Naive thymus-derived CD4-positive, alpha-beta T cell (primary cell): ENCODE data around the gene PRKN. TPM values are rescaled to one million over a fixed set of nuclear protein-coding genes. Genes with fewer than 3 reads are reported as not detected.

Source experiments
- ATAC-seq: fragments of 150-1000 bp; cut with Tn5 transposase; 2 replicates; pipeline ENCODE4 v1.10.0; 2021; ENCODE audit warnings: mild to moderate bottlenecking, moderate library complexity
- CTCF ChIA-PET: fragments of 350-600 bp; sonication (Branson Sonifier 250); formaldehyde crosslinking; loops from one replicate; lab custom pipeline; 2021; ENCODE audit warnings: antibody characterized with exemption; lab: Charles Lee
- POLR2A ChIA-PET: fragments of 350-600 bp; sonication (Branson Sonifier 250); formaldehyde crosslinking; loops from one replicate; lab custom pipeline; 2021; ENCODE audit warnings: antibody characterized with exemption, inconsistent platforms; lab: Charles Lee
- DNase-seq, 9 donors: peaks; one replicate each; pipeline versions ENCODE4 v3.0.0 to v3.0.0-alpha.2; 2020 to 2022; ENCODE audit warnings: mixed read lengths in 1 of 9
- H3K27ac ChIP-seq: one replicate; pipeline ENCODE4 v1.7.0; 2013; ENCODE audit warnings: mild to moderate bottlenecking, low read depth, low read length, moderate library complexity
- H3K27me3 ChIP-seq, 2 donors: one replicate each; pipeline ENCODE4 v1.7.0; 2013; ENCODE audit warnings: low read length in 2 of 2, mild to moderate bottlenecking in 2 of 2, moderate library complexity in 2 of 2; ENCODE audit not compliant: control insufficient read depth in 2 of 2, insufficient read depth in 2 of 2
- H3K36me3 ChIP-seq, 3 experiments: 1 replicate in 2 of 3; 2 replicates in 1 of 3; pipeline ENCODE4 v1.7.0; 2013; ENCODE audit warnings: low read length in 3 of 3, mild to moderate bottlenecking in 3 of 3, moderate library complexity in 1 of 3; ENCODE audit not compliant: insufficient read depth in 3 of 3, control insufficient read depth in 2 of 3
- H3K4me1 ChIP-seq, 2 donors: one replicate each; pipeline ENCODE4 v1.7.0; 2013; ENCODE audit warnings: low read length in 2 of 2, mild to moderate bottlenecking in 2 of 2, moderate library complexity in 1 of 2; ENCODE audit not compliant: control insufficient read depth in 2 of 2, insufficient read depth in 2 of 2
- H3K4me3 ChIP-seq: 2 replicates; pipeline ENCODE4 v1.7.0; 2013; ENCODE audit warnings: mild to moderate bottlenecking, low read length
- H3K9me3 ChIP-seq, 3 experiments: 1 replicate in 2 of 3; 2 replicates in 1 of 3; pipeline ENCODE4 v1.7.0; 2013; ENCODE audit warnings: low read length in 3 of 3; ENCODE audit not compliant: control insufficient read depth in 2 of 3
- H3K27ac Mint-ChIP-seq, 9 donors: one replicate each; pipeline ENCODE4 v1.8.0; 2020 to 2022; ENCODE audit warnings: mixed read lengths in 9 of 9, mild to moderate bottlenecking in 8 of 9, moderate library complexity in 5 of 9, inconsistent platforms in 2 of 9
- H3K27me3 Mint-ChIP-seq, 5 donors: one replicate each; pipeline ENCODE4 v1.8.0; 2021 to 2022; ENCODE audit warnings: mixed read lengths in 5 of 5, mild to moderate bottlenecking in 1 of 5
- H3K36me3 Mint-ChIP-seq, 5 donors: one replicate each; pipeline ENCODE4 v1.8.0; 2020 to 2022; ENCODE audit warnings: mixed read lengths in 5 of 5, mild to moderate bottlenecking in 3 of 5, inconsistent platforms in 1 of 5
- H3K4me1 Mint-ChIP-seq, 7 donors: one replicate each; pipeline ENCODE4 v1.8.0; 2020 to 2022; ENCODE audit warnings: mixed read lengths in 7 of 7, mild to moderate bottlenecking in 3 of 7, inconsistent platforms in 1 of 7
- H3K4me3 Mint-ChIP-seq, 10 donors: one replicate each; pipeline ENCODE4 v1.8.0; 2020 to 2022; ENCODE audit warnings: mild to moderate bottlenecking in 10 of 10, mixed read lengths in 10 of 10, moderate library complexity in 6 of 10, inconsistent platforms in 2 of 10
- H3K9me3 Mint-ChIP-seq, 11 donors: one replicate each; pipeline ENCODE4 v1.8.0; 2020 to 2022; ENCODE audit warnings: mixed read lengths in 11 of 11, mild to moderate bottlenecking in 4 of 11, inconsistent platforms in 1 of 11, moderate library complexity in 1 of 11
- intact Hi-C, 2 donors: fragments of 100-400 bp; cut with micrococcal nuclease; formaldehyde crosslinking; loops; one replicate each; pipeline ENCODE4 v1.15.1; 2023
- polyA plus RNA-seq, 2 donors: library from polyadenylated mRNA; unstranded; fragments of 300-500 nt; fragmentation: Illumina TruSeq; gene quantifications; one replicate each; pipeline ENCODE4 v1.2.3, GENCODE V29; 2021
- total RNA-seq, 6 experiments: library from RNA in 5 of 6; stranded (reverse) in 5 of 6; gene quantifications; 1 replicate in 5 of 6; 2 replicates in 1 of 6; pipeline ENCODE4 v1.2.3 and lab custom pipeline; 2021 to 2026

The PRKN gene
- total and polyA plus RNA-seq, 7 experiments from 2014 or later: 0.44 to 10.3 (median 8.1) TPM

DNA sequence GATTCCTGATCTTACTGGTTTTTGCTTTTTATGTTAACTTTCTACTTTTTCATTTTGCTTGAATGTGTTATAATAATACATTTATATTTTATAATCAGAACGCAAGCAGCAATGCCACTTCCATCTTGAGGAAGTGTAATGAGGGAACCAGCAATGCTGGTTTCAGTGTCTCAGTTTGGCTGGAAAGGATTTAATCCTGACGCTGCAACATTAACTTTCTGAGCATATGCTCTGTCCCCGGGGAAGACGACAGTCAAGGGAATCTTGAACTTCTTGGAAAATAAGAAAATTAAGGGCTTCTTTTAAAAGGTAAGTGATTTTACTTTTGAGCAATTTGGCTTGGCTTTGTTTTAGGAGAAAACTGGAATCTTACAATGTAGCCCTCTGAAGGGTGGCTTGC lies 1248.2 kb downstream of the PRKN start:
- Mint-ChIP-seq H3K27ac (no peak overlapping the region), H3K4me1 (no peaks in the 10 kb centered on the region), H3K27me3 (no peaks in the 10 kb centered on the region), H3K9me3 (peaks cover 0 to 2% (median 0%) of the 10 kb centered on the region in 11 donors), H3K4me3 (no peak overlapping the region), H3K36me3 (peaks cover 0 to 4% (median 0%) of the 10 kb centered on the region in 5 donors)
- Histone ChIP-seq H3K4me1 (no peaks in the 10 kb centered on the region), H3K36me3 (no peaks in the 10 kb centered on the region), H3K9me3 (no peaks in the 10 kb centered on the region), H3K27me3 (no peaks in the 10 kb centered on the region), H3K4me3 (no peak overlapping the region), H3K27ac (no peak overlapping the region)
- CTCF ChIA-PET: no interaction called here
- no peak for ATAC-seq
- intact Hi-C loops: no loop called here
- POLR2A ChIA-PET: no interaction called here
- no peak for DNase-seq

DNA sequence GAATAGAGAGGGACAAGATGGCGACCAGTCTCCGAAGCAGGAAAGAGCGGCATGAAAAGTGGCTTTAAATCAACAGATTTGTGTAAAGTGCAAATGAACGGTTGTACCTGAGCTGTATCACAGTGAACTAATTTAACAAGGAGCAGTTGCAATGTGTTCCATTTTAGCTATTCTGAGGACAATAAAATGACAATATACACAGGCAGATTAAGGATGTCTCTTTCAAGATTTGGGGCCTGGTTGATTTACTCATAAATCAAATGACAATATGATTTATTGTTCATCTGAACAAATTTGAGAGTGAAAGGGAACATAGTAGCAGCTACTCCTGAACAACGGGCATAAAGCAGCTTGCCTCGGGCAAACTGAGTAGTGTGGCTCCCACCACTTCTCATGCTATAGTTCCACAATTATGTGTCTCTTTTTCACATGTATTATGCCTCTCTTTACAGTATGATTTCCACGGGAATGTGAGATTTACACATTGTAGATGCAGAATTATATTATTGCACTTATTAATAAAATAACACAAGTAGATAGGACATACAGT lies 1249.6 kb downstream of the PRKN start:
- no peaks in the 10 kb centered on the region for H3K27me3 ChIP-seq
- intact Hi-C loops: no loop called here
- DNase-seq (no peak), ATAC-seq (no peak)
- no peaks in the 10 kb centered on the region for H3K27me3 Mint-ChIP-seq
- ChIA-PET POLR2A (no interaction called here), CTCF (no interaction called here)
- H3K27ac ChIP-seq: no peak overlapping the region
- H3K9me3 ChIP-seq: no peaks in the 10 kb centered on the region
- no peak overlapping the region for H3K27ac Mint-ChIP-seq
- H3K4me3 Mint-ChIP-seq: no peak overlapping the region
- H3K4me3 ChIP-seq: no peak overlapping the region
- H3K36me3 ChIP-seq: no peaks in the 10 kb centered on the region
- H3K4me1 Mint-ChIP-seq: no peaks in the 10 kb centered on the region
- H3K4me1 ChIP-seq: no peaks in the 10 kb centered on the region
- peaks cover 0 to 2% (median 0%) of the 10 kb centered on the region in 11 donors for H3K9me3 Mint-ChIP-seq
- H3K36me3 Mint-ChIP-seq: peaks cover 0 to 4% (median 0%) of the 10 kb centered on the region in 5 donors

DNA sequence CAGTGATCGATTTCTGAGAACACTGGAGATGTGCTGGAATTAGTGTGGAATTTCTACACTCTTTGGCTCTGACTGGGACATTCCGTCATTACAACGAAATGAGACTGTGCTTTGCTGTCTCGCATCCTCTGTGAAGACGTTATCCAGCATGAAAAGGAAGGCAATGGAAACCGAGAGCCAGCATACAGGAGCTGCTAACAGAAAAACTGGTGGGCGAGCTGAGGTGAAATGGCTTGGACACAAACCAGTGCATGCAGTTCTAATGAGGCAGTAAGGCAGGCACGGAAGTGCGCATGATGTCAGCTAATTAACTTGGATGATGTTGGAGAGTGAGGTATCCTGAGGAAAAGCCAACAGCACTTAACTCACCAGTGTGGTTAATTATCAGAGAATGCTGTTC lies 1250.9 kb downstream of the PRKN start:
- Mint-ChIP-seq H3K27me3 (peaks cover 0 to 2% (median 0%) of the 10 kb centered on the region in 5 donors), H3K9me3 (peaks cover 0 to 4% (median 0%) of the 10 kb centered on the region in 11 donors)

DNA sequence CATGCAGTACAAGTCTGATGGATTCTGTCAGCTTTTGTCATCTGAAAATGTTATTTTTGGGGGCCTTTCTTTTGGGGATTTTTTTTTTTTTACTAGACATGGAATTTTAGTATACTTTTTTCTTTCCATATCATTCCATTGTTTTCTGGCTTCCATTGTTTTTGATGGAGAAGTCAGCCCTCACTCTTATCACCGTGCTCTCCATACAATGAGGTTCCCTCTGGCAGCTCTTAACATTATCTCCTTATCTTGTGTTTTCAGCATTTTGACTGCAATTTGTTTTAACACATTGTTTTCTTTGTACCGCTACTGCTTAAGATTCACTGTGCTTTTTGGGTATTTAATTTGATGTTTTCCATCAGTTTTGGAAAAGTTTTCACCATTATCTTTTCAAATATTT lies 1262.2 kb downstream of the PRKN start:
- Histone ChIP-seq H3K36me3 (no peaks in the 10 kb centered on the region), H3K27ac (no peak overlapping the region), H3K9me3 (no peaks in the 10 kb centered on the region), H3K27me3 (no peaks in the 10 kb centered on the region), H3K4me3 (no peak overlapping the region), H3K4me1 (no peaks in the 10 kb centered on the region)
- ATAC-seq: no peak
- Mint-ChIP-seq H3K27me3 (no peaks in the 10 kb centered on the region), H3K27ac (no peak overlapping the region), H3K4me3 (no peak overlapping the region), H3K9me3 (peaks cover 0 to 6% (median 0%) of the 10 kb centered on the region in 11 donors), H3K4me1 (no peaks in the 10 kb centered on the region), H3K36me3 (no peaks in the 10 kb centered on the region)
- no peak for DNase-seq
- ChIA-PET CTCF (no interaction called here), POLR2A (no interaction called here)
- intact Hi-C loops: no loop called here

More for the DNA sequence above, 1250.9 kb downstream of the PRKN start:
- POLR2A ChIA-PET: no interaction called here
- Mint-ChIP-seq H3K4me3 (no peak overlapping the region), H3K36me3 (peaks cover 0 to 4% (median 0%) of the 10 kb centered on the region in 5 donors), H3K4me1 (no peaks in the 10 kb centered on the region), H3K27ac (no peak overlapping the region)
- CTCF ChIA-PET: no interaction called here
- H3K27me3 ChIP-seq: no peaks in the 10 kb centered on the region
- no peaks in the 10 kb centered on the region for H3K36me3 ChIP-seq
- H3K9me3 ChIP-seq: no peaks in the 10 kb centered on the region
- no peak overlapping the region for H3K4me3 ChIP-seq
- H3K27ac ChIP-seq: no peak overlapping the region
- DNase-seq (no peak), ATAC-seq (no peak)
- intact Hi-C loops: no loop called here
- H3K4me1 ChIP-seq: no peaks in the 10 kb centered on the region

DNA sequence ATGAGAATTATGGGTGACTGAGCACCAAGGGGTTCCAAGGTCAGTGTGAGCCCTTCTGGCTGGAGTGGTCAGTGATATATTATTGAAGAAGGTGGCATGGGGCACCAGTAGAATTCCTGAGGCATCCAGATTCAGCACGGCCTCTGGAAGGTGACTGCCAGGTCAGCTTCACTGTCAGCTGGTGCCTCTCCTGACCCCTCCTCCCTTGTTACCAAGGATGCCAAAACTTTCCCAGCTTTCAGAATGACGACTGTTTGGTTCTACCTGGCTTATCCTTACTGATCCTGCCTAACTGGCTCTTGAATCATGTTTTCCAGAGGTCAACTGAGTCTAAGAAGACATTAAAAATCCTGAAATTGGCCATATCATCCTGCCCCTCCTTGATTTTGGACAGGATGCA lies 1264.5 kb downstream of the PRKN start:
- no peaks in the 10 kb centered on the region for H3K9me3 ChIP-seq
- H3K36me3 ChIP-seq: no peaks in the 10 kb centered on the region
- Mint-ChIP-seq H3K4me3 (no peak overlapping the region), H3K4me1 (peaks cover 0 to 12% (median 0%) of the 10 kb centered on the region in 7 donors), H3K9me3 (peaks cover 0 to 6% (median 0%) of the 10 kb centered on the region in 11 donors), H3K27me3 (no peaks in the 10 kb centered on the region), H3K27ac (no peak overlapping the region), H3K36me3 (no peaks in the 10 kb centered on the region)
- ChIA-PET CTCF (no interaction called here), POLR2A (no interaction called here)
- no peak for ATAC-seq
- H3K4me3 ChIP-seq: no peak overlapping the region
- no peak overlapping the region for H3K27ac ChIP-seq
- intact Hi-C loops: no loop called here
- no peak for DNase-seq
- peaks cover 0 to 4% of the 10 kb centered on the region in 2 donors for H3K4me1 ChIP-seq
- no peaks in the 10 kb centered on the region for H3K27me3 ChIP-seq

DNA sequence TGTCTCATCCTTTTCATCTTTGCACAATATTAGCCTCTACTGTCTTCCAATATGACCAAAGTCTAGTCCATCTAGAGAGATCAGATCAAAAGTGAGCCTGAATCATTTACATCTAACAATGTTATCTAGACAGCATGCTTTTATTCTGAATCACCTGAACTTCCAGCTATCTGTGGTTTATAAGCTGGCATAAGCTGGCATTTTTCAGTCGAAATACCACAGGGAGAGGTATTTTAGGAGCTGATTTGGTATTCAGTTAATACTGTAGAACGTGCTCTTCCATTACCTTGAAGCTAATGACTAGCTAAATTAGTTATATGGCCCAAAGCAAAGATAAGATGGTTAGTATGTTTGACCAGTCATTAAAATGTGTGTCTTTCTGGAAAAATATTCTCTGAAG lies 1265.4 kb downstream of the PRKN start:
- H3K9me3 ChIP-seq: no peaks in the 10 kb centered on the region
- H3K36me3 ChIP-seq: no peaks in the 10 kb centered on the region
- Mint-ChIP-seq H3K4me3 (no peak overlapping the region), H3K36me3 (no peaks in the 10 kb centered on the region), H3K27ac (no peak overlapping the region), H3K9me3 (peaks cover 0 to 6% (median 0%) of the 10 kb centered on the region in 11 donors), H3K27me3 (no peaks in the 10 kb centered on the region), H3K4me1 (peaks cover 0 to 15% (median 0%) of the 10 kb centered on the region in 7 donors)
- CTCF ChIA-PET: interaction anchor here (0.8 kb wide), 1 partner anchor 33 kb away, joined by 3 read pairs; no protein-coding TSS in a partner anchor
- peaks cover 0 to 4% of the 10 kb centered on the region in 2 donors for H3K4me1 ChIP-seq
- no peak overlapping the region for H3K27ac ChIP-seq
- ATAC-seq: no peak
- H3K4me3 ChIP-seq: no peak overlapping the region
- POLR2A ChIA-PET: no interaction called here
- no peaks in the 10 kb centered on the region for H3K27me3 ChIP-seq
- no peak for DNase-seq
- intact Hi-C loops: no loop called here

DNA sequence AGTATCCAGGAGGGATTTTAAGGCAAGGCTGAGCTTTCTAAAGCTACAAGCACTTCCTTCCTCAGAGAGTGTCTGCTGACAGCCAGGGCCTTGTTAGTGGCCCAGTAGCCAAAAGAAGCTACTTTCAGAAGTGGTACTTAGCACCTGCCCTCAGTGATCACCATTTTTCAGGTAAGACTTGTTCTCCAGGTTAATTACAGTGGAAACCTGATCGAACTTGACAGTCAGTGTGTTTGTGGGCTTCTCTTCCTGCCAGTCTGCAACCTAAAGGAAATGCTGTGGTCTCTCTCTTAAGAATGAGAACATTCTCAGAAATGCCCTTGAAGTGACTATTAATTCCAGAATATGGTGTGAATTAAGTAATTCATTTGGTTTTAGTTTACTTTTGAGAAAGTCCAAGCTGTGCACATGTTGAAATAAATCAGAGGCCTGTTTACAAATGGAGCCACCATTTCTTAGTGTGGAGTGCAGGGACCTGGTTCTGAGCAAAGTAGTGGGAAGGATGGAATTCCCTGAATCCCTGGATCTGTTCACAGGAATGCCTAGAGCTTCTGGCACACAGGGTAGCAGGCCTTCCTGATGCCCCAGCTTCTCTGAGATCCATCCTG lies 1268.5 kb downstream of the PRKN start:
- Mint-ChIP-seq H3K4me3 (no peak overlapping the region), H3K4me1 (peaks cover 0 to 15% (median 0%) of the 10 kb centered on the region in 7 donors), H3K27ac (no peak overlapping the region), H3K27me3 (no peaks in the 10 kb centered on the region), H3K9me3 (peaks cover 0 to 6% (median 0%) of the 10 kb centered on the region in 11 donors), H3K36me3 (peaks cover 0 to 4% (median 0%) of the 10 kb centered on the region in 5 donors)
- Histone ChIP-seq H3K27ac (no peak overlapping the region), H3K9me3 (no peaks in the 10 kb centered on the region), H3K4me3 (no peak overlapping the region), H3K27me3 (no peaks in the 10 kb centered on the region), H3K4me1 (peaks cover 0 to 4% of the 10 kb centered on the region in 2 donors), H3K36me3 (no peaks in the 10 kb centered on the region)
- CTCF ChIA-PET: no interaction called here
- POLR2A ChIA-PET: no interaction called here
- ATAC-seq: no peak
- intact Hi-C loops: no loop called here
- no peak for DNase-seq
